OCI-LY3 (cell line): Measurements from ENCODE around the gene KIF5B.
"Not testable (repeated sequence)": the region's sequence is repeated elsewhere in the genome, so short reads cannot be mapped to it uniquely, and the experiment has no call there.

ENCODE experiments used
- H2AFZ ChIP-seq: fragments of 200-600, 300-600 bp; shearing (Covaris generic); 2 replicates; pipeline ENCODE4 v1.6.0; 2014; ENCODE audit warnings: antibody characterized with exemption, low read depth, low read length
- H3K27ac ChIP-seq: fragments of 200-600, 300-600 bp; sonication (generic); 2 replicates; pipeline ENCODE4 v1.5.1; 2014; ENCODE audit warnings: mild to moderate bottlenecking, low read length, moderate library complexity, mixed read lengths
- H3K27me3 ChIP-seq: fragments of 200-600, 300-600 bp; sonication (generic); 2 replicates; pipeline ENCODE4 v1.6.1; 2014; ENCODE audit warnings: low read depth, low read length, mixed read lengths
- H3K36me3 ChIP-seq: fragments of 200-600, 300-600 bp; sonication (generic); replicated peaks from 2 replicates; pipeline ENCODE3; 2014; ENCODE audit warnings: low read depth, low read length, mixed read lengths
- H3K4me1 ChIP-seq: fragments of 300-600, 200-600 bp; sonication (generic); 2 replicates; pipeline ENCODE4 v1.6.1; 2014; ENCODE audit warnings: low read length, mixed read lengths
- H3K4me2 ChIP-seq: fragments of 200-600, 300-600 bp; sonication (generic); 2 replicates; pipeline ENCODE4 v1.6.1; 2014; ENCODE audit warnings: low read length, mixed read lengths
- H3K4me3 ChIP-seq: fragments of 300-600, 200-600 bp; sonication (generic); 2 replicates; pipeline ENCODE4 v1.5.1; 2014; ENCODE audit warnings: antibody characterized with exemption, mild to moderate bottlenecking, low read length, moderate library complexity
- H3K79me2 ChIP-seq: fragments of 300-600, 200-600 bp; shearing (Covaris generic); 2 replicates; pipeline ENCODE4 v1.6.1; 2014; ENCODE audit warnings: mild to moderate bottlenecking, low read length, mixed read lengths
- H3K9ac ChIP-seq: fragments of 300-600, 200-600 bp; shearing (Covaris generic); 2 replicates; pipeline ENCODE4 v1.6.0; 2014; ENCODE audit warnings: mild to moderate bottlenecking, low read length, moderate library complexity
- H3K9me3 ChIP-seq: fragments of 200-600, 300-600 bp; shearing (Covaris generic); 2 replicates; pipeline ENCODE4 v1.6.1; 2014; ENCODE audit warnings: low read length, mixed read lengths; ENCODE audit not compliant: insufficient read depth
- H4K20me1 ChIP-seq: fragments of 200-600, 300-600 bp; sonication (generic); 2 replicates; pipeline ENCODE4 v1.6.1; 2016; ENCODE audit warnings: low read length, mixed read lengths; ENCODE audit not compliant: insufficient read depth
- CTCF ChIP-seq: fragments of 200-600, 300-600 bp; sonication (generic); IDR thresholded peaks from 2 replicates; pipeline ENCODE4 v1.5.1; 2014; ENCODE audit warnings: antibody characterized with exemption, low read length, low read depth
- EZH2phosphoT487 ChIP-seq: fragments of 200-600 bp; shearing (Covaris generic); IDR thresholded peaks from 2 replicates; pipeline ENCODE4 v1.6.1; 2018; ENCODE audit warnings: antibody characterized with exemption, mixed run types, low read depth

KIF5B gene

GRCh38 chr10:32047881-32048280 is 8.3 kb downstream of the KIF5B start:
- no peak overlapping the region for H2AFZ ChIP-seq
- H3K27ac ChIP-seq = no peak overlapping the region
- peaks cover 14% of the 10 kb centered on the region for H3K4me1 ChIP-seq
- no peak for TF ChIP-seq EZH2phosphoT487
- TF ChIP-seq CTCF = no peak
- no peak overlapping the region for H3K4me3 ChIP-seq
- H4K20me1 ChIP-seq = peaks cover 77% of the 10 kb centered on the region
- no peak overlapping the region for H3K4me2 ChIP-seq
- H3K9ac ChIP-seq = no peak overlapping the region
- no peaks in the 10 kb centered on the region for H3K9me3 ChIP-seq
- H3K79me2 ChIP-seq = peaks cover 100% of the 10 kb centered on the region
- no peaks in the 10 kb centered on the region for H3K27me3 ChIP-seq
- peaks cover 37% of the 10 kb centered on the region for H3K36me3 ChIP-seq

- H3K36me3 ChIP-seq = peaks cover 40% of the 10 kb centered on the region
Observed at GRCh38 chr10:32046151-32046550, 10.1 kb downstream of the KIF5B start.

GRCh38 chr10:32042730-32043129 is 13.5 kb downstream of the KIF5B start:
- H3K27ac ChIP-seq, H3K4me1 ChIP-seq, H3K4me3 ChIP-seq, H2AFZ ChIP-seq, H3K9ac ChIP-seq, H3K4me2 ChIP-seq, H3K9me3 ChIP-seq, H3K27me3 ChIP-seq: not testable (repeated sequence)
- peaks cover 37% of the 10 kb centered on the region for H3K36me3 ChIP-seq
- peaks cover 45% of the 10 kb centered on the region for H4K20me1 ChIP-seq
- peaks cover 94% of the 10 kb centered on the region for H3K79me2 ChIP-seq

More at GRCh38 chr10:32046151-32046550, 10.1 kb downstream of the KIF5B start:
- no peak overlapping the region for H3K27ac ChIP-seq
- H3K27me3 ChIP-seq = no peaks in the 10 kb centered on the region
- no peak overlapping the region for H3K4me2 ChIP-seq
- no peaks in the 10 kb centered on the region for H3K9me3 ChIP-seq
- H3K9ac ChIP-seq = no peak overlapping the region
- peaks cover 74% of the 10 kb centered on the region for H4K20me1 ChIP-seq
- no peak overlapping the region for H2AFZ ChIP-seq
- peaks cover 100% of the 10 kb centered on the region for H3K79me2 ChIP-seq
- TF ChIP-seq EZH2phosphoT487 = no peak
- TF ChIP-seq CTCF = no peak
- no peak overlapping the region for H3K4me3 ChIP-seq
- peaks cover 3% of the 10 kb centered on the region; the same call in 1 of the 2 replicates for H3K4me1 ChIP-seq

GRCh38 chr10:32041290-32042028 is 14.8 kb downstream of the KIF5B start:
- no peak overlapping the region for H3K4me2 ChIP-seq
- H3K9ac ChIP-seq = no peak overlapping the region
- TF ChIP-seq EZH2phosphoT487 (no peak), CTCF (no peak)
- H2AFZ ChIP-seq = no peak overlapping the region
- H4K20me1 ChIP-seq = peaks cover 40% of the 10 kb centered on the region
- H3K27me3 ChIP-seq = no peaks in the 10 kb centered on the region
- H3K4me3 ChIP-seq = no peak overlapping the region
- H3K9me3 ChIP-seq = no peaks in the 10 kb centered on the region
- peaks cover 3% of the 10 kb centered on the region; the same call in 1 of the 2 replicates for H3K4me1 ChIP-seq
- peaks cover 81% of the 10 kb centered on the region for H3K79me2 ChIP-seq
- H3K36me3 ChIP-seq = peaks cover 36% of the 10 kb centered on the region
- H3K27ac ChIP-seq = no peak overlapping the region
